B cell (primary cell): ENCODE results near the gene DZIP1L. TPM values are rescaled to one million over a fixed set of nuclear protein-coding genes. Genes with fewer than 3 reads are reported as not detected.

Experiments used
- ATAC-seq: fragments of 200-7000 bp; cut with Tn5 transposase; one replicate; pipeline ENCODE4 v1.10.0; 2021; ENCODE audit warnings: low read depth, mild to moderate bottlenecking, moderate number of reproducible peaks, moderate library complexity
- CTCF ChIA-PET: fragments of 350-600 bp; sonication (Branson Sonifier 250); formaldehyde crosslinking; loops from one replicate; lab custom pipeline; 2021; ENCODE audit warnings: antibody characterized with exemption, inconsistent platforms; lab: Charles Lee
- POLR2A ChIA-PET: fragments of 350-600 bp; sonication (Branson Sonifier 250); formaldehyde crosslinking; loops from one replicate; lab custom pipeline; 2021; ENCODE audit warnings: antibody characterized with exemption; lab: Charles Lee
- DNase-seq: peaks from one replicate; pipeline ENCODE4 v3.0.0; 2013
- H2AFZ ChIP-seq: 2 replicates; pipeline ENCODE4 v1.6.1; 2012; ENCODE audit warnings: mild to moderate bottlenecking, low read depth, low read length; ENCODE audit not compliant: insufficient read depth, poor library complexity, severe bottlenecking
- H3K27ac ChIP-seq, 2 donors: 1 replicate in 1 of 2; 2 replicates in 1 of 2; pipeline ENCODE4 v1.5.1; 2012 to 2013; ENCODE audit warnings: low read length in 2 of 2, mild to moderate bottlenecking in 2 of 2, moderate library complexity in 1 of 2
- H3K27me3 ChIP-seq, 4 experiments: fragments of 200-600 bp in 1 of 4; sonication (generic) in 1 of 4; replicated peaks in 1 of 4; 1 replicate in 2 of 4; 2 replicates in 2 of 4; pipeline versions ENCODE4 v1.6.1 to v1.7.0; 2013 to 2016; ENCODE audit warnings: low read length in 3 of 4, mild to moderate bottlenecking in 2 of 4, mixed read lengths in 1 of 4, moderate library complexity in 1 of 4; ENCODE audit not compliant: insufficient read depth in 4 of 4, control insufficient read depth in 3 of 4; ENCODE audit errors: control extremely low read depth in 1 of 4
- H3K36me3 ChIP-seq, 2 experiments: replicated peaks in 1 of 2; 1 replicate in 1 of 2; 2 replicates in 1 of 2; pipeline versions ENCODE4 v1.6.1 to v1.7.1; 2013; ENCODE audit warnings: low read length in 1 of 2; ENCODE audit not compliant: insufficient read depth in 2 of 2, control insufficient read depth in 1 of 2; ENCODE audit errors: control extremely low read depth in 1 of 2, extremely low read depth in 1 of 2
- H3K4me1 ChIP-seq, 2 donors: fragments of 200-600 bp in 1 of 2; sonication (generic) in 1 of 2; 1 replicate in 1 of 2; 2 replicates in 1 of 2; pipeline versions ENCODE4 v1.5.1 to v1.6.1; 2013 to 2017; ENCODE audit warnings: low read length in 2 of 2; ENCODE audit not compliant: control insufficient read depth in 2 of 2, insufficient read depth in 2 of 2
- H3K4me2 ChIP-seq: replicated peaks from 2 replicates; pipeline ENCODE3; 2012; ENCODE audit warnings: mild to moderate bottlenecking, low read depth, low read length; ENCODE audit not compliant: poor library complexity, severe bottlenecking
- H3K4me3 ChIP-seq, 5 experiments: fragments of 200-600 bp in 1 of 5; sonication (generic) in 1 of 5; 1 replicate in 3 of 5; 2 replicates in 2 of 5; pipeline versions ENCODE4 v1.5.1 to v1.7.0; 2011 to 2016; ENCODE audit warnings: low read length in 4 of 5, mild to moderate bottlenecking in 4 of 5, low read depth in 2 of 5, control low read depth in 1 of 5, moderate library complexity in 1 of 5; ENCODE audit not compliant: insufficient read depth in 1 of 5; ENCODE audit errors: control extremely low read depth in 1 of 5, extremely low read depth in 1 of 5
- H3K79me2 ChIP-seq: fragments of 200-600 bp; sonication (generic); one replicate; pipeline ENCODE4 v1.6.0; 2016; ENCODE audit warnings: low read length; ENCODE audit not compliant: control insufficient read depth, insufficient read depth
- H3K9ac ChIP-seq: fragments of 200-600 bp; sonication (generic); 2 replicates; pipeline ENCODE4 v1.6.1; 2017; ENCODE audit warnings: mild to moderate bottlenecking, low read length, moderate library complexity
- H3K9me3 ChIP-seq, 3 donors: one replicate each; pipeline versions ENCODE4 v1.6.1 to v1.7.1; 2013; ENCODE audit warnings: low read length in 2 of 3; ENCODE audit not compliant: control insufficient read depth in 2 of 3, insufficient read depth in 1 of 3; ENCODE audit errors: control extremely low read depth in 1 of 3
- H4K20me1 ChIP-seq: 2 replicates; pipeline ENCODE4 v1.6.0; 2012; ENCODE audit warnings: mild to moderate bottlenecking, low read length; ENCODE audit not compliant: insufficient read depth, control insufficient read depth, poor library complexity, severe bottlenecking
- H3K27ac Mint-ChIP-seq: one replicate; pipeline ENCODE4 v1.8.0; 2021; ENCODE audit warnings: mixed read lengths
- H3K27me3 Mint-ChIP-seq: one replicate; pipeline ENCODE4 v1.8.0; 2021; ENCODE audit warnings: mixed read lengths
- H3K4me1 Mint-ChIP-seq: one replicate; pipeline ENCODE4 v1.8.0; 2021; ENCODE audit warnings: mixed read lengths
- H3K4me3 Mint-ChIP-seq: one replicate; pipeline ENCODE4 v1.8.0; 2021; ENCODE audit warnings: mixed read lengths
- H3K9me3 Mint-ChIP-seq: one replicate; pipeline ENCODE4 v1.8.0; 2022; ENCODE audit warnings: mixed read lengths; ENCODE audit not compliant: insufficient read depth
- EZH2 ChIP-seq: IDR thresholded peaks from 2 replicates; pipeline ENCODE4 v1.6.1; 2012; ENCODE audit warnings: borderline replicate concordance, low read depth, mild to moderate bottlenecking, moderate library complexity, low read length; ENCODE audit not compliant: insufficient read depth, poor library complexity, severe bottlenecking
- WGBS: methylation state at CpG from one replicate; pipeline ENCODE4 v1.1.5; 2013; ENCODE audit warnings: missing lambda C conversion rate; ENCODE audit not compliant: insufficient coverage; 5-methylcytosine and 5-hydroxymethylcytosine counted together
- intact Hi-C: fragments of 100-400 bp; cut with micrococcal nuclease; formaldehyde crosslinking; loops from one replicate; pipeline ENCODE4 v1.10.0; 2022
- polyA plus RNA-seq: library from polyadenylated mRNA; depleted of rRNA; stranded (reverse); fragments of >200 nt; gene quantifications from 2 replicates; pipeline ENCODE4 v1.2.3, GENCODE V29; 2012
- total RNA-seq, 2 donors: library from RNA; stranded (reverse); fragments of 120-200 nt in 1 of 2; gene quantifications; 1 replicate in 1 of 2; 2 replicates in 1 of 2; pipeline versions ENCODE4 v1.2.3 to v1.2.4, GENCODE V29; 2013 to 2022
- TF ChIP-seq, protein P1 (sequence below): fragments of 200-600 bp; IDR thresholded peaks from one replicate; pipeline ENCODE4 v1.8.0; 2022; ENCODE audit warnings: antibody characterized with exemption, mild to moderate bottlenecking

The DZIP1L gene
- total and polyA plus RNA-seq, 2 donors (not counting 1 experiment from before 2014, with no cell fraction given): not detected

- ChIA-PET POLR2A (no interaction called here), CTCF (interaction anchor here (1.3 to 2.9 kb wide), 4 partner anchors 12 to 848 kb away, joined by 3 to 12 read pairs (median 4); no protein-coding TSS in a partner anchor)
- no peaks in the 10 kb centered on the region for H3K9me3 Mint-ChIP-seq
- Histone ChIP-seq H3K4me3 (no peak overlapping the region), H3K9ac (no peak overlapping the region), H3K4me2 (no peak overlapping the region), H3K27me3 (no peaks in the 10 kb centered on the region), H3K27ac (no peak overlapping the region), H4K20me1 (no peaks in the 10 kb centered on the region), H3K9me3 (peaks cover 0 to 5% (median 0%) of the 10 kb centered on the region in 3 donors), H3K4me1 (no peaks in the 10 kb centered on the region), H3K79me2 (no peaks in the 10 kb centered on the region), H2AFZ (no peak overlapping the region), H3K36me3 (no peaks in the 10 kb centered on the region)
- H3K27ac Mint-ChIP-seq: no peak overlapping the region
- TF ChIP-seq, protein P1, sequence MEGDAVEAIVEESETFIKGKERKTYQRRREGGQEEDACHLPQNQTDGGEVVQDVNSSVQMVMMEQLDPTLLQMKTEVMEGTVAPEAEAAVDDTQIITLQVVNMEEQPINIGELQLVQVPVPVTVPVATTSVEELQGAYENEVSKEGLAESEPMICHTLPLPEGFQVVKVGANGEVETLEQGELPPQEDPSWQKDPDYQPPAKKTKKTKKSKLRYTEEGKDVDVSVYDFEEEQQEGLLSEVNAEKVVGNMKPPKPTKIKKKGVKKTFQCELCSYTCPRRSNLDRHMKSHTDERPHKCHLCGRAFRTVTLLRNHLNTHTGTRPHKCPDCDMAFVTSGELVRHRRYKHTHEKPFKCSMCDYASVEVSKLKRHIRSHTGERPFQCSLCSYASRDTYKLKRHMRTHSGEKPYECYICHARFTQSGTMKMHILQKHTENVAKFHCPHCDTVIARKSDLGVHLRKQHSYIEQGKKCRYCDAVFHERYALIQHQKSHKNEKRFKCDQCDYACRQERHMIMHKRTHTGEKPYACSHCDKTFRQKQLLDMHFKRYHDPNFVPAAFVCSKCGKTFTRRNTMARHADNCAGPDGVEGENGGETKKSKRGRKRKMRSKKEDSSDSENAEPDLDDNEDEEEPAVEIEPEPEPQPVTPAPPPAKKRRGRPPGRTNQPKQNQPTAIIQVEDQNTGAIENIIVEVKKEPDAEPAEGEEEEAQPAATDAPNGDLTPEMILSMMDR: no peak
- no peak for TF ChIP-seq EZH2
- H3K4me1 Mint-ChIP-seq: no peaks in the 10 kb centered on the region
- 82% methylated on average over 8 of the region's 8 CpGs for WGBS
- no peak overlapping the region for H3K4me3 Mint-ChIP-seq
- intact Hi-C loops: loop anchor here (2.0 kb wide), 1 partner anchor 849 kb away; no protein-coding TSS in a partner anchor
- H3K27me3 Mint-ChIP-seq: peaks cover 20% of the 10 kb centered on the region
- ATAC-seq: no peak
- no peak for DNase-seq
Measured at GRCh38 chr3:138068046-138068445, 47.4 kb downstream of the DZIP1L start.

GRCh38 chr3:138066972-138067371, 48.4 kb downstream of the DZIP1L start:
- Histone ChIP-seq H3K27ac (no peak overlapping the region), H2AFZ (no peak overlapping the region), H3K79me2 (no peaks in the 10 kb centered on the region), H3K27me3 (no peaks in the 10 kb centered on the region), H4K20me1 (no peaks in the 10 kb centered on the region), H3K4me3 (no peak overlapping the region), H3K9me3 (no peaks in the 10 kb centered on the region), H3K4me2 (no peak overlapping the region), H3K9ac (no peak overlapping the region), H3K36me3 (no peaks in the 10 kb centered on the region), H3K4me1 (no peaks in the 10 kb centered on the region)
- no CpG with 5 or more reads among the region's 3 CpGs for WGBS
- intact Hi-C loops: no loop called here
- Mint-ChIP-seq H3K27me3 (peaks cover 14% of the 10 kb centered on the region), H3K9me3 (no peaks in the 10 kb centered on the region), H3K27ac (no peak overlapping the region), H3K4me1 (no peaks in the 10 kb centered on the region), H3K4me3 (no peak overlapping the region)
- DNase-seq (no peak), ATAC-seq (no peak)
- TF ChIP-seq, protein P1: no peak
- no peak for TF ChIP-seq EZH2
- ChIA-PET CTCF (interaction anchor here (1.0 to 2.9 kb wide), 4 partner anchors 9 to 849 kb away, joined by 3 to 12 read pairs (median 4); no protein-coding TSS in a partner anchor), POLR2A (no interaction called here)
